HG03432 (cell line): ENCODE data around the gene B4GALNT4.
A peak's percentile ranks its signal among the peaks of the same experiment; 100 is the strongest.
"Not testable (repeated sequence)": the region's sequence is repeated elsewhere in the genome, so short reads cannot be mapped to it uniquely, and the experiment has no call there.

Source experiments
- ATAC-seq: cut with Tn5 transposase; IDR thresholded peaks from one replicate; pipeline ENCODE4 v1.9.1; 2021; ENCODE audit warnings: mild to moderate bottlenecking, moderate library complexity; ENCODE audit not compliant: unreplicated experiment

Gene B4GALNT4, protein sequence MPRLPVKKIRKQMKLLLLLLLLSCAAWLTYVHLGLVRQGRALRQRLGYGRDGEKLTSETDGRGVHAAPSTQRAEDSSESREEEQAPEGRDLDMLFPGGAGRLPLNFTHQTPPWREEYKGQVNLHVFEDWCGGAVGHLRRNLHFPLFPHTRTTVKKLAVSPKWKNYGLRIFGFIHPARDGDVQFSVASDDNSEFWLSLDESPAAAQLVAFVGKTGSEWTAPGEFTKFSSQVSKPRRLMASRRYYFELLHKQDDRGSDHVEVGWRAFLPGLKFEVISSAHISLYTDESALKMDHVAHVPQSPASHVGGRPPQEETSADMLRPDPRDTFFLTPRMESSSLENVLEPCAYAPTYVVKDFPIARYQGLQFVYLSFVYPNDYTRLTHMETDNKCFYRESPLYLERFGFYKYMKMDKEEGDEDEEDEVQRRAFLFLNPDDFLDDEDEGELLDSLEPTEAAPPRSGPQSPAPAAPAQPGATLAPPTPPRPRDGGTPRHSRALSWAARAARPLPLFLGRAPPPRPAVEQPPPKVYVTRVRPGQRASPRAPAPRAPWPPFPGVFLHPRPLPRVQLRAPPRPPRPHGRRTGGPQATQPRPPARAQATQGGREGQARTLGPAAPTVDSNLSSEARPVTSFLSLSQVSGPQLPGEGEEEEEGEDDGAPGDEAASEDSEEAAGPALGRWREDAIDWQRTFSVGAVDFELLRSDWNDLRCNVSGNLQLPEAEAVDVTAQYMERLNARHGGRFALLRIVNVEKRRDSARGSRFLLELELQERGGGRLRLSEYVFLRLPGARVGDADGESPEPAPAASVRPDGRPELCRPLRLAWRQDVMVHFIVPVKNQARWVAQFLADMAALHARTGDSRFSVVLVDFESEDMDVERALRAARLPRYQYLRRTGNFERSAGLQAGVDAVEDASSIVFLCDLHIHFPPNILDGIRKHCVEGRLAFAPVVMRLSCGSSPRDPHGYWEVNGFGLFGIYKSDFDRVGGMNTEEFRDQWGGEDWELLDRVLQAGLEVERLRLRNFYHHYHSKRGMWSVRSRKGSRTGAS

GRCh38 chr11:369336-370018, at the start of gene B4GALNT4:
Gene B4GALNT4, plus strand, starts transcription at chr11:369499. Its CDS starts 305 bp downstream, at chr11:369804.
- no peak for ATAC-seq

GRCh38 chr11:319888-320273, 49.4 kb upstream of the B4GALNT4 start:
- ATAC-seq = not testable (repeated sequence)

- ATAC-seq = no peak
Measured at GRCh38 chr11:324156-324555, 45.1 kb upstream of the B4GALNT4 start.

GRCh38 chr11:324593-325517, 44.4 kb upstream of the B4GALNT4 start:
- not testable (repeated sequence) for ATAC-seq

GRCh38 chr11:325796-326591, 43.3 kb upstream of the B4GALNT4 start:
- ATAC-seq = no peak

GRCh38 chr11:326592-326841, 42.8 kb upstream of the B4GALNT4 start:
- no peak for ATAC-seq

GRCh38 chr11:326842-327580, 42.3 kb upstream of the B4GALNT4 start:
- ATAC-seq = peak; percentile 58

DNA sequence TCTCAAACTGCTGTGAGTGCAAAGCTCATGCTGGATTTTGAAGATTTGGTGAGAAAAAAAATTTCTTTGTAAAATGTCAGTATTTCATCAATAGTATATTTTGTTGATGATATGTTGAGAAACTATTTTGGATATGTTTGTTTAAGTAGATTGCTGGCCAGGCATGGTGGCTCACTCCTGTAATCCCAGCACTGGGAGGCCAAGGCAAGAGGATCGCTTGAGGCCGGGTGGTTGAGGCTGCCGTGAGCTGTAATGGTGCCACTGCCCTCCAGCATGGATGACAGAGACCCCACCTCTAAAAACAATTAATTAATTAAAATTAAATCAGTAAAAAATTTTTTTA, 41.7 kb upstream of the B4GALNT4 start:
- ATAC-seq = no peak

- ATAC-seq = no peak
Measured at GRCh38 chr11:328012-328411, 41.3 kb upstream of the B4GALNT4 start.

DNA sequence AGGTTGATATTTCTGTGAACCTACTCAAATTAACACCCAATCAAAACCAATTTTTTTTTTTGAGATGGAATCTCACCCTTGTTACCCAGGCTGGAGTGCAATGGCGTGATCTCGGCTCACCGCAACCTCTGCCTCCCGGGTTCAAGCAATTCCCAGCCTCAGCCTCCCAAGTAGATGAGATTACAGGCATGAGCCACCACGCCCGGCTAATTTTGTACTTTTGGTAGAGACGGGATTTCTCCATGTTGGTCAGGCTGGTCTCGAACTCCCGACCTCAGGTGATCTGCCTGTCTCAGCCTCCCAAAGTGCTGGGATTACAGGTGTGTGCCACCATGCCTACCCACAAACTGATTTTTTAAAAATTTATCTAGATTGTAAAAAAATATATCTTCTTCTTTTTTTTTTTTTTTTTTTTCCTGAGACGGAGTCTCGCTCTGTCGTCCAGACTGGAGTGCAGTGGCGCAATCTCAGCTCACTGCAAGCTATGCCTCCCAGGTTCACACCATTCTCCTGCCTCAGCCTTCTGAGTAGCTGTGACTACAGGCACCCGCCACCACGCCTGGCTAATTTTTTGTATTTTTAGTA, 40.7 kb upstream of the B4GALNT4 start:
- ATAC-seq = not testable (repeated sequence)

GRCh38 chr11:329886-330253, 39.4 kb upstream of the B4GALNT4 start:
- no peak for ATAC-seq

GRCh38 chr11:330307-330693, 39.0 kb upstream of the B4GALNT4 start:
- ATAC-seq = no peak

- peak; percentile 37 for ATAC-seq
Measured at GRCh38 chr11:330694-331357, 38.5 kb upstream of the B4GALNT4 start.

DNA sequence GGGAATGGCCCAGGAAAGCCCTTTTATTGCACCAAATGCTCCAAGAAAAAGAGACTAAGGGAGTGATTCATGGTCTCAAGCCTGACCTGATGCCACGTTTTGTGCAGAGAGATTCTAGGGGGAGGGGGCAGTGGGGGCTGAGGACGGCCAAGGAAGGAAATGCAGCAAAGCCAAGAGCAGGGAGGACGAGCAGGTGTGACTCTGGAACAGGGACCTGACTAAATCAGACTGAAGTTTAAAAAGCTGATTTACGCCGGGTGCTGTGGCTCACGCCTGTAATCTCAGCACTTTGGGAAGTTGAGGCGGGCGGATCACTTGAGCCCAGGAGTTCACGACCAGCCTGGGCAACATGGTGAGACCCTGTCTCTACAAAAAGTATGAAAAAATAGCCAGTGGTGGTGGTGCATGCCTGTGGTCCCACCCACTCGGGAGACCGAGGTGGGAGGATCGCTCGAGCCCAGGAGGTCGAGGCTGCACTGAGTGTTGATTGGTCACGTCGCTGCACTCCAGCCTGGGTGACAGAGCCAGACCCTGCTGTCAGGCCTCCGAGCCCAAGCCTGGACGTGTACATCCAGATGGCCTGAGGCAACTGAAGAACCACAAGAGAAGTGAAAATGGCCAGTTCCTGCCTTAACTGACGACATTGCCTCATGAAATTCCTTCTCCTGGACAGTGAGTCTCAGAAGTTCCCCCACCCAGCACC, 37.8 kb upstream of the B4GALNT4 start:
- no peak for ATAC-seq

DNA sequence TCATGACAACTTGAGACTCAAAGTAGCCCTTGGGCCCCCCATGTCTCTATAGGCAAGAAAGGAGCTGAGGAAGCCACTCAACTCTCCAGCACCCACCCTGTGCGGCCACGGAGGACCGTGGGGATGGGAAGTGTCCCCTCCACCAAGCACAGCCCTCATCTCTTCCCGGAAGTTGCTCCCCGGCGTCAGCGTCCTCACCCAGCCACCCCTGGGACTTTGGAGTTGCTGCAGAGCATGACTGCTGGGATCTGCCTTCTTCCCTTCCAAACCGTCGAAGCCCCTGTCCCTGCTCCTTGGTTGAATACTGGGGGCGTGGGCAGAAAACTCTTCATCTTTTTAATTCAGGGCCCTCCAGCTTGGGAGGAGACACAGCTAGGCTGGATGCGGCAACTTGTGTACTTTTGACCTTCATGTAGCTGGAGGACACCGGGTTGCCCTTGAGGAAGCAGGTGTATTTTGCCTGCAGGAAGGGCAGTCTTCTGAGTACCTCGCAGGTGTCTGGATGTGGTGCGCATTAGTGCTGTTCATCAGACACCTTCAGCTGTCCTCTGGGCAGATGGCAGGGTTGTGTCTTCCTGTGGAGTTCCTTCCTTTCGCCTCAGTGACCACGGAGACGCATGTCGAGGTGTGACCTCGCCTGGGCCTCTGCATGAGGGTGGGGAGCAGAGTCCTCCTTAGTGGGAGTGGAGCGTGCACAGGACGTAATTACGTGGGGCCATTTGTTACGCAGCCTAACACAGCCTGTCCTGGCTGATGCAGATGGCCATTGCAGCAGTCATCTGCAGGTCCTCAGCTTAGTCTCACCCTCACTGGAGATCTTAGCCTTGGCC, 36.4 kb upstream of the B4GALNT4 start:
- no peak for ATAC-seq

DNA sequence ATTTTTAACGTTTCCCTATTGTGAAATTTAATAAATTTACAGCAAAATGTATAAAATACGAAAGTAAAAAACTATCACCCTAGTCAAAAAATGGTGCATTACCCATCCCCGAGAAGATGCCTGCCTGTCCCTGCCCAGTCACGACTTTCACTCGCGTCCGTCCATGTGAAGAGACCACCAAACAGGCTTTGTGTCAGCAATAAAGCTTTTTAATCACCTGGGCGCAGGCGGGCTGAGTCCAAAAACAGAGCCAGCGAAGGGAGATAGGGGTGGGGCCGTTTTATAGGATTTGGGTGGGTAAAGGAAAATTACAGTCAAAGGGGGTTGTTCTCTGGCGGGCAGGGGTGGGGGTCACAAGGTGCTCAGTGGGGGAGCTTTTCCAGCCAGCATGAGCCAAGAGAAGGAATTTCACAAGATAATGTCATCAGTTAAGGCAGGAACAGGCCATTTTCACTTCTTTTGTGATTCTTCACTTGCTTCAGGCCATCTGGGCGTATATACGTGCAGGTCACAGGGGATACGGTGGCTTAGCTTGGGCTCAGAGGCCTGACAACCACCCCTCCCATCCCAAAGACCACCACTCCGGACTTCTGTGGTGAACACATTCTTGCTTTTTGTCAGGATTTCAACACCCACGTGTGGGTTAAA, 35.6 kb upstream of the B4GALNT4 start:
- not testable (repeated sequence) for ATAC-seq
